H1 (cell line): ENCODE results near the gene KPNA6. TPM values are rescaled to one million over a fixed set of nuclear protein-coding genes. Genes with fewer than 3 reads are reported as not detected.

Experiments used
- CTCF ChIA-PET: fragments of 300-600 bp; sonication (Branson Sonifier 250); formaldehyde crosslinking; loops from one replicate; lab custom pipeline; 2021; ENCODE audit not compliant: partially characterized antibody; lab: Charles Lee
- POLR2A ChIA-PET: fragments of 300-600 bp; sonication (Branson Sonifier 250); formaldehyde crosslinking; loops from one replicate; lab custom pipeline; 2021; ENCODE audit warnings: inconsistent platforms; ENCODE audit not compliant: partially characterized antibody; lab: Charles Lee
- DNase-seq, 2 experiments: peaks; one replicate each; pipeline versions ENCODE4 v3.0.0 to v3.0.0-alpha.2; 2010 to 2022; ENCODE audit warnings: low spot score in 2 of 2, low read depth in 1 of 2, mixed read lengths in 1 of 2
- FAIRE-seq: peaks from 2 replicates; lab custom pipeline; 2011; peaks lifted over from hg19 to GRCh38; lab: Jason Lieb, UNC
- H2AFZ ChIP-seq: 2 replicates; pipeline ENCODE4 v1.8.1; 2012; ENCODE audit warnings: low read length, inconsistent platforms
- H2AK5ac ChIP-seq: 2 replicates; pipeline ENCODE4 v1.6.1; 2013; ENCODE audit warnings: low read depth, low read length
- H2BK120ac ChIP-seq: replicated peaks from 2 replicates; pipeline ENCODE3; 2013; ENCODE audit warnings: low read depth, low read length, inconsistent platforms
- H2BK12ac ChIP-seq: 2 replicates; pipeline ENCODE4 v1.6.1; 2013; ENCODE audit warnings: low read depth, low read length
- H2BK15ac ChIP-seq: 2 replicates; pipeline ENCODE4 v1.6.1; 2013; ENCODE audit warnings: low read length
- H2BK20ac ChIP-seq: 2 replicates; pipeline ENCODE4 v1.6.1; 2013; ENCODE audit warnings: low read length
- H2BK5ac ChIP-seq: 2 replicates; pipeline ENCODE4 v1.6.1; 2013; ENCODE audit warnings: low read depth, low read length
- H3K14ac ChIP-seq: 2 replicates; pipeline ENCODE4 v1.6.1; 2013; ENCODE audit warnings: inconsistent platforms; ENCODE audit not compliant: insufficient read length
- H3K18ac ChIP-seq: 2 replicates; pipeline ENCODE4 v1.6.1; 2013; ENCODE audit warnings: low read length; ENCODE audit errors: extremely low read depth
- H3K23ac ChIP-seq: 2 replicates; pipeline ENCODE4 v1.6.1; 2013; ENCODE audit warnings: inconsistent platforms; ENCODE audit not compliant: insufficient read length
- H3K23me2 ChIP-seq: 2 replicates; pipeline ENCODE4 v1.6.1; 2013; ENCODE audit warnings: low read depth, low read length
- H3K27ac ChIP-seq: 2 replicates; pipeline ENCODE4 v1.6.1; 2011; ENCODE audit warnings: low read depth, low read length, inconsistent platforms
- H3K27me3 ChIP-seq, 4 experiments: replicated peaks in 1 of 4; 1 replicate in 1 of 4; 2 replicates in 3 of 4; pipeline versions ENCODE4 v1.6.1 to v1.8.1; 2011 to 2013; ENCODE audit warnings: low read length in 3 of 4, mild to moderate bottlenecking in 3 of 4, inconsistent platforms in 2 of 4, mixed read lengths in 2 of 4, moderate library complexity in 1 of 4; ENCODE audit not compliant: control insufficient read depth in 3 of 4, insufficient read depth in 3 of 4; ENCODE audit errors: extremely low read depth in 1 of 4
- H3K36me3 ChIP-seq, 4 experiments: 2 replicates each; pipeline versions ENCODE4 v1.6.1 to v1.8.1; 2011 to 2013; ENCODE audit warnings: mild to moderate bottlenecking in 4 of 4, low read length in 3 of 4, moderate library complexity in 2 of 4, control low read depth in 1 of 4, inconsistent platforms in 1 of 4; ENCODE audit not compliant: insufficient read depth in 4 of 4, control insufficient read depth in 2 of 4
- H3K4ac ChIP-seq: replicated peaks from 2 replicates; pipeline ENCODE3; 2013; ENCODE audit warnings: low read length, low read depth, mixed read lengths, inconsistent platforms; ENCODE audit not compliant: insufficient read length
- H3K4me1 ChIP-seq, 4 experiments: replicated peaks in 1 of 4; 1 replicate in 1 of 4; 2 replicates in 3 of 4; pipeline versions ENCODE4 v1.6.1 to v1.8.1; 2011 to 2013; ENCODE audit warnings: low read length in 3 of 4, inconsistent platforms in 2 of 4, mixed read lengths in 1 of 4; ENCODE audit not compliant: insufficient read depth in 4 of 4, control insufficient read depth in 3 of 4
- H3K4me2 ChIP-seq, 2 experiments: 2 replicates each; pipeline versions ENCODE4 v1.6.1 to v1.8.1; 2011 to 2013; ENCODE audit warnings: low read depth in 2 of 2, low read length in 2 of 2, control low read depth in 1 of 2, inconsistent platforms in 1 of 2, mild to moderate bottlenecking in 1 of 2; ENCODE audit not compliant: insufficient read depth in 1 of 2
- H3K4me3 ChIP-seq, 4 experiments: fragments of 200-600, 300-600 bp in 1 of 4; sonication (generic), shearing (Covaris generic), sonication (Bioruptor Twin) in 1 of 4; 2 replicates each; pipeline versions ENCODE4 v1.5.1 to v1.8.1; 2011 to 2016; ENCODE audit warnings: low read length in 4 of 4, low read depth in 3 of 4, control low read depth in 2 of 4, inconsistent platforms in 2 of 4, mild to moderate bottlenecking in 2 of 4, mixed read lengths in 1 of 4, moderate library complexity in 1 of 4; ENCODE audit not compliant: insufficient read depth in 2 of 4; ENCODE audit errors: extremely low read depth in 1 of 4
- H3K56ac ChIP-seq: replicated peaks from 2 replicates; pipeline ENCODE3; 2013; ENCODE audit warnings: low read depth, mild to moderate bottlenecking, mixed read lengths, low read length, inconsistent platforms; ENCODE audit not compliant: insufficient read length
- H3K79me1 ChIP-seq: 2 replicates; pipeline ENCODE4 v1.6.1; 2013; ENCODE audit warnings: low read depth, low read length, control low read depth
- H3K79me2 ChIP-seq, 2 experiments: 2 replicates each; pipeline versions ENCODE4 v1.6.1 to v1.8.1; 2012 to 2013; ENCODE audit warnings: low read length in 2 of 2, mild to moderate bottlenecking in 2 of 2, inconsistent platforms in 1 of 2; ENCODE audit not compliant: insufficient read depth in 2 of 2, control insufficient read depth in 1 of 2
- H3K9ac ChIP-seq, 4 experiments: replicated peaks in 1 of 4; 1 replicate in 1 of 4; 2 replicates in 3 of 4; pipeline versions ENCODE4 v1.6.1 to v1.8.1; 2011 to 2013; ENCODE audit warnings: low read depth in 3 of 4, low read length in 3 of 4, control low read depth in 2 of 4, mild to moderate bottlenecking in 2 of 4, moderate library complexity in 2 of 4, inconsistent platforms in 1 of 4; ENCODE audit errors: extremely low read depth in 1 of 4
- H3K9me3 ChIP-seq, 2 experiments: 2 replicates each; pipeline versions ENCODE4 v1.6.1 to v1.8.1; 2012 to 2013; ENCODE audit warnings: mild to moderate bottlenecking in 2 of 2, moderate library complexity in 2 of 2, control low read depth in 1 of 2, inconsistent platforms in 1 of 2, low read depth in 1 of 2, low read length in 1 of 2, mixed read lengths in 1 of 2; ENCODE audit not compliant: insufficient read depth in 2 of 2
- H4K20me1 ChIP-seq, 2 experiments: replicated peaks in 1 of 2; 2 replicates each; pipeline versions ENCODE3 to v1.8.1; 2011 to 2013; ENCODE audit warnings: inconsistent platforms in 2 of 2, low read length in 2 of 2, mild to moderate bottlenecking in 1 of 2; ENCODE audit not compliant: insufficient read depth in 2 of 2, control insufficient read depth in 1 of 2
- H4K5ac ChIP-seq: 2 replicates; pipeline ENCODE4 v1.6.1; 2013; ENCODE audit warnings: low read length, low read depth, mixed read lengths, inconsistent platforms; ENCODE audit not compliant: insufficient read length
- H4K8ac ChIP-seq: 2 replicates; pipeline ENCODE4 v1.8.0; 2013; ENCODE audit warnings: mild to moderate bottlenecking, moderate library complexity, low read length, inconsistent platforms; ENCODE audit not compliant: insufficient read depth; ENCODE audit errors: extremely low read depth
- H4K91ac ChIP-seq: replicated peaks from 2 replicates; pipeline ENCODE3; 2013; ENCODE audit warnings: low read length, mixed read lengths, inconsistent platforms; ENCODE audit not compliant: insufficient read length
- BACH1 ChIP-seq: IDR thresholded peaks from 2 replicates; pipeline ENCODE4 v1.6.1; 2012; ENCODE audit warnings: low read length, improper control_type of control experiment
- HDAC2 ChIP-seq, 2 experiments: fragments of 300-600 bp in 1 of 2; sonication (generic) in 1 of 2; IDR thresholded peaks; 2 replicates each; pipeline ENCODE4 v1.6.1; 2011 to 2012; ENCODE audit warnings: low read depth in 2 of 2, low read length in 2 of 2, mild to moderate bottlenecking in 2 of 2, moderate library complexity in 2 of 2, borderline replicate concordance in 1 of 2, inconsistent platforms in 1 of 2
- SIX5 ChIP-seq: IDR thresholded peaks from 2 replicates; pipeline ENCODE4 v1.6.1; 2011; ENCODE audit warnings: mild to moderate bottlenecking, low read depth, low read length
- TCF12 ChIP-seq: IDR thresholded peaks from 2 replicates; pipeline ENCODE4 v1.6.1; 2011; ENCODE audit warnings: low read depth, mild to moderate bottlenecking, low read length
- USF2 ChIP-seq: IDR thresholded peaks from 2 replicates; pipeline ENCODE4 v1.6.1; 2011; ENCODE audit warnings: low read length, improper control_type of control experiment
- WGBS, 2 experiments: shearing (Covaris generic) in 1 of 2; methylation state at CpG; one replicate each; pipeline versions ENCODE4 v1.1.6 to v1.1.7; 2013 to 2015; ENCODE audit warnings: low lambda C conversion rate in 2 of 2, mixed read lengths in 2 of 2, inconsistent platforms in 1 of 2, low coverage in 1 of 2, missing lambda C conversion rate in 1 of 2; ENCODE audit not compliant: insufficient replicate concordance in 2 of 2, insufficient coverage in 1 of 2, insufficient read length in 1 of 2; ENCODE audit errors: extremely low coverage in 1 of 2, missing lambda C conversion rate in 1 of 2; 5-methylcytosine and 5-hydroxymethylcytosine counted together
- polyA plus RNA-seq, 7 experiments: library from polyadenylated mRNA; depleted of rRNA in 3 of 7; stranded (reverse) in 5 of 7; unstranded in 2 of 7; fragments of >200 nt in 5 of 7; fragments of 200-250 nt in 2 of 7; gene quantifications; 1 replicate in 5 of 7; 2 replicates in 1 of 7; 4 replicates in 1 of 7; pipeline versions ENCODE4 v1.2.1 to v1.2.3, GENCODE V29; 2011 to 2013; ENCODE audit warnings: missing spikeins in 2 of 7, mixed read lengths in 2 of 7
- total RNA-seq: library from RNA; stranded (reverse); fragmentation: NEBNext Ultra II Directional; extraction: Animal tissue kit (Norgen Biotek cat#: 25700); gene quantifications from 2 replicates; pipeline ENCODE4 v1.2.1, GENCODE V29; 2021

Gene KPNA6
- total and polyA plus RNA-seq, 2 of the 8 experiments (the other 6 are each of a cell fraction or from before 2014, with no cell fraction given), result 24.2 to 120 TPM

- no peak overlapping the region for H3K23ac ChIP-seq
- FAIRE-seq, result no peak
- POLR2A ChIA-PET, result interaction anchor here (1.3 to 1.4 kb wide), 2 partner anchors 10 to 31 kb away, joined by 3 read pairs; no protein-coding TSS in a partner anchor
Observed at GRCh38 chr1:32105338-32105737, 2.5 kb upstream of the KPNA6 start.

More at GRCh38 chr1:32105338-32105737, 2.5 kb upstream of the KPNA6 start:
- H3K18ac ChIP-seq, result no peak overlapping the region
- TF ChIP-seq BACH1, result no peak
- no peak for TF ChIP-seq HDAC2 (IDR thresholded peaks at IDR 0.05; ENCODE audit: borderline replicate concordance in 1 of 2, low read depth in 2 of 2, low read length in 2 of 2)
- TF ChIP-seq SIX5, result no peak
- no peak for TF ChIP-seq TCF12
- no peak for TF ChIP-seq USF2
- DNase-seq, result no peak
- no peak overlapping the region for H3K9ac ChIP-seq
- no peak overlapping the region for H3K14ac ChIP-seq
- H3K4ac ChIP-seq, result no peak overlapping the region
- no peak overlapping the region for H2BK12ac ChIP-seq
- H2BK5ac ChIP-seq, result no peak overlapping the region
- peaks cover 1 to 2% of the 10 kb centered on the region in 2 experiments for H4K20me1 ChIP-seq
- H4K5ac ChIP-seq, result no peak overlapping the region
- no peak overlapping the region for H2AK5ac ChIP-seq
- H3K27me3 ChIP-seq, result no peaks in the 10 kb centered on the region
- no peaks in the 10 kb centered on the region for H3K9me3 ChIP-seq
- peaks cover 9 to 20% of the 10 kb centered on the region in 2 experiments for H3K79me2 ChIP-seq
- H2BK15ac ChIP-seq, result no peak overlapping the region
- no peak overlapping the region for H2AFZ ChIP-seq
- H3K4me2 ChIP-seq, result no peak overlapping the region
- H3K4me1 ChIP-seq, result peaks cover 0 to 1% (median 0%) of the 10 kb centered on the region in 4 experiments; a peak in 1 of 7 replicates
- no peak overlapping the region for H3K27ac ChIP-seq
- no peak overlapping the region for H2BK20ac ChIP-seq
- CTCF ChIA-PET, result interaction anchor here (1.1 to 1.4 kb wide), 2 partner anchors 13 to 70 kb away, joined by 4 to 7 read pairs; no protein-coding TSS in a partner anchor
- no peak overlapping the region for H3K4me3 ChIP-seq
- H3K79me1 ChIP-seq, result peaks cover 2% of the 10 kb centered on the region
- WGBS, 2 experiments, result 100% methylated on average over 1 of the region's 1 CpG; no CpG with 5 or more reads in 1 of the 2 experiments
- no peaks in the 10 kb centered on the region for H3K23me2 ChIP-seq
- peaks cover 0 to 8% (median 1%) of the 10 kb centered on the region in 4 experiments; a peak in 3 of 8 replicates for H3K36me3 ChIP-seq
- H4K91ac ChIP-seq, result no peak overlapping the region
- no peak overlapping the region for H2BK120ac ChIP-seq
- no peak overlapping the region for H4K8ac ChIP-seq
- no peak overlapping the region for H3K56ac ChIP-seq
